Ovary (tissue), 9 donors: ENCODE measurements around the gene ST3GAL5. TPM values are rescaled to one million over a fixed set of nuclear protein-coding genes. Genes with fewer than 3 reads are reported as not detected.

Experiments
- DNase-seq, 5 donors: peaks; one replicate each; pipeline ENCODE4 v3.0.0-alpha.2; 2019 to 2020
- H3K27ac ChIP-seq, 2 donors: fragments of 200-600 bp; one replicate each; pipeline versions ENCODE4 v1.5.1 to v1.8.0; 2019 to 2022
- H3K27me3 ChIP-seq: fragments of 200-600 bp; one replicate; pipeline ENCODE4 v1.8.0; 2022
- H3K36me3 ChIP-seq: fragments of 200-600 bp; sonication (generic); one replicate; pipeline ENCODE4 v1.5.1; 2019
- H3K4me1 ChIP-seq: one replicate; pipeline ENCODE4 v1.8.1; 2013; ENCODE audit warnings: mild to moderate bottlenecking, moderate library complexity; ENCODE audit not compliant: insufficient read depth
- H3K4me3 ChIP-seq: fragments of 200-600 bp; sonication (generic); one replicate; pipeline ENCODE4 v1.5.1; 2017
- H3K9me3 ChIP-seq, 2 donors: fragments of 200-600 bp in 1 of 2; sonication (generic) in 1 of 2; one replicate each; pipeline versions ENCODE4 v1.5.1 to v1.8.1; 2013 to 2019; ENCODE audit warnings: mild to moderate bottlenecking in 1 of 2, moderate library complexity in 1 of 2
- CTCF ChIP-seq, 3 donors: fragments of 450-650 bp in 2 of 3; fragments of 200-600 bp in 1 of 3; IDR thresholded peaks; one replicate each; pipeline versions ENCODE4 v1.5.1 to v1.8.0; 2016 to 2022; ENCODE audit warnings: antibody characterized with exemption in 3 of 3, mild to moderate bottlenecking in 1 of 3
- EP300 ChIP-seq: sonication (generic); formaldehyde crosslinking; IDR thresholded peaks from one replicate; pipeline ENCODE4 v1.6.1; 2017; ENCODE audit warnings: antibody characterized with exemption
- POLR2A ChIP-seq: fragments of 450-650 bp; IDR thresholded peaks from one replicate; pipeline ENCODE4 v1.6.1; 2017; ENCODE audit warnings: antibody characterized with exemption, mild to moderate bottlenecking, moderate library complexity
- WGBS, 3 donors: extraction: QIAGEN DNeasy Blood & Tissue Kit in 1 of 3; methylation state at CpG; one replicate each; pipeline versions ENCODE4 v1.1.5 to v1.1.7; 2013 to 2017; 5-methylcytosine and 5-hydroxymethylcytosine counted together
- intact Hi-C, 4 donors: fragments of 100-400 bp; cut with DNase I; formaldehyde crosslinking; loops; one replicate each; pipeline versions ENCODE4 v1.11.0 to v1.15.1; 2022 to 2023
- polyA plus RNA-seq, 2 donors: library from polyadenylated mRNA; stranded (reverse); fragments of 200-250 nt in 1 of 2; fragments of 350-450 nt in 1 of 2; fragmentation: Illumina TruSeq in 1 of 2; extraction: RNeasy Lipid Tissue Mini Kit (QIAGEN cat#74804) in 1 of 2; gene quantifications; one replicate each; pipeline ENCODE4 v1.2.3, GENCODE V29; 2013 to 2014
- total RNA-seq, 7 donors: library from RNA; depleted of rRNA in 2 of 7; stranded (reverse); fragments of >200 nt in 2 of 7; fragmentation: NEBNext Ultra II Directional in 3 of 7; extraction: Animal tissue kit (Norgen Biotek cat#: 25700) in 3 of 7; gene quantifications; one replicate each; pipeline versions ENCODE4 v1.1.0 to v1.2.4, GENCODE V29; 2016 to 2023
- donor health status: DM: no; HTN: no; CAD: no; lungs with moderate emphysema.
- donor health status: DM: no; HTN: no; CAD: no.
- donor health status: Bipolar disorder and iron deficiency.
- donor health status: DM: yes; HTN: yes; CAD: no.
- donor health status: DM: no; HTN: no; CAD: no.
- donor health status: DM: yes; HTN: yes; CAD: no.

Gene ST3GAL5
- total and polyA plus RNA-seq, 9 donors = 11.6 to 52.7 (median 22.2) TPM

DNA sequence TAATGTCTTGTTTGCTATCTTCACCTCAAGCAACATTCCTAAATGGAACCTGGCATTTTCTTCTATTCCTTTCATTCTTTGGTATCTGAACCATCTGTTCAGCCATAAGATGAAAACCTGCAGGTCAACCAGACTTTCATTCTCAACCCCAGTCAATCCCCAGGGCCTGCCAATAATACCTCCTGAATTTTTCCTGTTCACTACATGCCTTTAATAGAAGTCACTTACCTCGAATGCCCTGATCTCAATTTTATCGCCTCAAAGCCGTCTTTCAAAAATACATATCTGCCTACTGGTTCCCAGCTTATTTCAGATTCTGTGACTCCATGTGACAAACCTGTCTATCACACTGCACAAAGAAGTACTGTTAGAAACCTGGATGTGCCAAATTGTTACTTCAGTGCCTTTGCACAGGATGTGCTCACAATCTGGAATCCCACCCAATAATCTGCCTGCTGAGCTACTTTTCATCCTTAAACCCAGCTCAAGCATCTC lies 22.6 kb downstream of the ST3GAL5 start:
- no peak for DNase-seq
- intact Hi-C loops = no loop called here
- no peak overlapping the region for H3K27ac ChIP-seq
- TF ChIP-seq POLR2A (no peak), CTCF (IDR thresholded peaks at IDR 0.05) (no peak), EP300 (no peak)
- 95 to 97% (median 97%) methylated on average over 3 of the region's 3 CpGs for WGBS, 3 donors
- H3K27me3 ChIP-seq = no peaks in the 10 kb centered on the region
- peaks cover 4% of the 10 kb centered on the region for H3K4me1 ChIP-seq
- no peaks in the 10 kb centered on the region for H3K9me3 ChIP-seq
- H3K4me3 ChIP-seq = no peak overlapping the region
- no peaks in the 10 kb centered on the region for H3K36me3 ChIP-seq

DNA sequence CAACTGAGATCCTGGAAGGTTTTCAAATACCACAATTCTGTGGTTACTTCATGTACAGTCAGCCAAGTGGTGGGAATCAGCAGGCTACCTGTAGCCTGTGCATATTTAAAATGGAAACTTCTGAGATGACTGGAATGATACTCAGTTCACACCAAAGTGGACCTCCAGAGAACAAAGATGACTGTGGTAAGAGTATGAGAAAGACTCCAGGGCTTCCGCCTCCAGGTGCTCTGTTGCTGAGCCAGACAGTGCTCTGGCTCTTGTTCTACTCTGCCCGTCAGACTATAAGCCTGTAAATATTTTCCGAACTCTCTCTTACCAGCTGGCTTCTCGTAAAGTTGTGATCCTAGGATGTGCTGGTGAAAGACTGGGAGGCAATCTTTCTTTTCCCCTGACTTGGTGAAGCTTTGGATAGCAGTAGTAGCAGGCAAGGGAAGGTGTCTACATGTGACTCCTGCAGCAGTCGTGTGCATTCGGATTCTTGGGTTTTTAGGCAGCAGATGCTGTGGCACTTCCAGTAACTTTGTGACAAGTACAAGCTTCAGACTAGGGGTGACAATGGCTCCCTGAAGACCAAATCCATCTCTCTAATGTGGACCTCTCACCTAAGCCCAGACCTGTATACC lies 23.1 kb downstream of the ST3GAL5 start:
- intact Hi-C loops = no loop called here
- DNase-seq = no peak
- peaks cover 4% of the 10 kb centered on the region for H3K4me1 ChIP-seq
- H3K9me3 ChIP-seq = no peaks in the 10 kb centered on the region
- TF ChIP-seq EP300 = no peak
- no peak for TF ChIP-seq CTCF (IDR thresholded peaks at IDR 0.05)
- no peak for TF ChIP-seq POLR2A
- H3K27me3 ChIP-seq = no peaks in the 10 kb centered on the region
- no peak overlapping the region for H3K4me3 ChIP-seq
- H3K36me3 ChIP-seq = no peaks in the 10 kb centered on the region
- WGBS, 3 donors = 56 to 66% (median 58%) methylated on average over 6 of the region's 6 CpGs
- no peak overlapping the region for H3K27ac ChIP-seq

- H3K4me1 ChIP-seq = peaks cover 4% of the 10 kb centered on the region
- no peaks in the 10 kb centered on the region for H3K27me3 ChIP-seq
- TF ChIP-seq POLR2A (no peak), EP300 (no peak), CTCF (IDR thresholded peaks at IDR 0.05) (no peak)
- intact Hi-C loops = no loop called here
- H3K9me3 ChIP-seq = no peaks in the 10 kb centered on the region
- no peak overlapping the region for H3K4me3 ChIP-seq
- no peak for DNase-seq
- H3K36me3 ChIP-seq = no peaks in the 10 kb centered on the region
- 98 to 99% (median 99%) methylated on average over 2 of the region's 2 CpGs for whole genome bisulfite sequencing, 3 donors
- H3K27ac ChIP-seq = no peak overlapping the region
Observed at GRCh38 chr2:85864654-85865053, 24.1 kb downstream of the ST3GAL5 start.

- DNase-seq = no peak
- Histone ChIP-seq H3K9me3 (no peaks in the 10 kb centered on the region), H3K36me3 (no peaks in the 10 kb centered on the region), H3K4me1 (peaks cover 4% of the 10 kb centered on the region), H3K27ac (no peak overlapping the region), H3K27me3 (no peaks in the 10 kb centered on the region), H3K4me3 (no peak overlapping the region)
- intact Hi-C loops = no loop called here
- 84 to 87% (median 86%) methylated on average over 5 of the region's 5 CpGs for WGBS, 3 donors
- TF ChIP-seq POLR2A (no peak), EP300 (no peak), CTCF (IDR thresholded peaks at IDR 0.05) (no peak)
Observed at GRCh38 chr2:85862426-85862825, 26.4 kb downstream of the ST3GAL5 start.
